Measurements from ENCODE around the gene NOD2.

DNA sequence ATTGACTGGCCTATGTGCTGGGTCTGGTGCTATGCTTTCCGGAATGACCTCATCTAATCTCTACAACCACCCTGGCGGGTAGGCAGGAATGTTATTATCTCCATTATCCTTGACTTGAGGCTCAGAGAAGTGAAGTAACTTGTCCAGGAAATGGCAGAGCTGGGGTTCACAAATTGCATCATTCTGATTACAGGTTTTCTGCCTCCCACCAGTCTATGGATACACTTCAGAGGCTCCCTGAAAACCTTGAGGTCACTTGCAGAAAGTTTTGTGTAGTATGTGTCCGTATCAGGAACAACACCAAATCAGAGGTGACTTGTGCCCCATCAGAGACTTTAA, 19.1 kb downstream of the NOD2 start:
- no peak for TF ChIP-seq POLR2AphosphoS5 (IDR thresholded peaks at IDR 0.05; ENCODE audit: low read depth, low read length)
- no peak for TF ChIP-seq POLR2A (IDR thresholded peaks at IDR 0.05; ENCODE audit: low read depth, low read length)
- no peak for TF ChIP-seq TAF1 (IDR thresholded peaks at IDR 0.05; ENCODE audit: borderline replicate concordance, low read depth, low read length)

Data from GM12892 (cell line).